ENCODE results near the gene OGFOD1. TPM values are rescaled to one million over a fixed set of nuclear protein-coding genes. Genes with fewer than 3 reads are reported as not detected.

OGFOD1 gene
- total and polyA plus RNA-seq, 5 donors from 2014 or later, result 22.7 to 96.4 (median 82.8) TPM

DNA sequence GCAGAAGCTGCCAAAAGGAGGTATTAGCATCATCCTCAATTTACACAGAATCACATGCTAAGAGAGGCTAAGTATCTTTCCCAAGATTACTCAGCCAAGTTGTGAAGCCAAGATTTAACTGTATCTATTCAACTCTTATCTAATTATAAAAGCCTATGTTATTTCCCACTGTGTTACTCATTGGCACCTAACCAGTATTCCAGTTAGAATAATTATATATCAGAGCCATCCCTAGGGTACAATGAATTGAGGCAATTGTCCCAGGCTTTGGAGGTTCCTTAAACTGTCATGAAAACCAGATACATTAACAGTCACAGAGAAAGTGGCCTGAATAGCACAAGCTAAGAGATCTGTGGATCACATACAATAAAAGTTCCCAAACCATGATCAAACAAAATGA, 15.1 kb upstream of the OGFOD1 start:
- peaks cover 30% of the 10 kb centered on the region for H3K36me3 Mint-ChIP-seq
- H3K4me1 ChIP-seq (ENCODE audit: control insufficient read depth, insufficient read depth, low read length, poor library complexity, severe bottlenecking), result no peaks in the 10 kb centered on the region
- H3K27ac ChIP-seq (ENCODE audit: insufficient read depth, low read length, poor library complexity, severe bottlenecking), result no peak overlapping the region
- H3K27ac Mint-ChIP-seq, result no peak overlapping the region
- no peaks in the 10 kb centered on the region for H3K9me3 ChIP-seq (ENCODE audit: control insufficient read depth in 2 of 2, low read length in 2 of 2)
- peaks cover 3 to 10% (median 6%) of the 10 kb centered on the region in 4 donors for H3K4me1 Mint-ChIP-seq
- no peaks in the 10 kb centered on the region for H3K27me3 ChIP-seq (ENCODE audit: control insufficient read depth, insufficient read depth, low read length)
- no peaks in the 10 kb centered on the region for H3K27me3 Mint-ChIP-seq
- H3K36me3 ChIP-seq (ENCODE audit: control insufficient read depth, insufficient read depth, low read length), result peaks cover 70% of the 10 kb centered on the region
- ATAC-seq (ENCODE audit: low read depth in 2 of 2) (no peak), DNase-seq (no peak)
- no peak overlapping the region for H3K4me3 ChIP-seq (ENCODE audit: low read depth, low read length)
- no peak overlapping the region for H3K4me3 Mint-ChIP-seq
- no peaks in the 10 kb centered on the region for H3K9me3 Mint-ChIP-seq

DNA sequence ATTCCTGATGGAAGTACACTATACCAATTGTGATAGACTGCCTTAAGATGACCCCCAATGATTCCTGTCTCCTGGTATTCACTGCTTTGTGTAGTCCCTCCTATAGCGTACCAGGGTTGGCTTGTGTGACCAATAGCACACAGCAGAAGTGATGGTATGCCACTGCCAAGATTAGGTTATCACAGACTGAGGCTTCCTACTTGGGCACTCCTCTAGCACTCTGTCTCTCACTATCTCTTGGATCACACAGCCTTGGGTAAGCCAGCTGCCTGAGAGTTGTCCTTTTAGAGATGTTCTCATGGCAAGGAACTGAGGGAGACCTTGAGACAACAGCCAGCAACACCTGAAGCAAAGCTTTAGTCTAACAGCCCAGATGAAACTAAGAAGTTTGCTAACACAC, 13.3 kb upstream of the OGFOD1 start:
- ATAC-seq (ENCODE audit: low read depth in 2 of 2) (no peak), DNase-seq (no peak)
- Mint-ChIP-seq H3K9me3 (no peaks in the 10 kb centered on the region), H3K36me3 (peaks cover 40% of the 10 kb centered on the region), H3K4me1 (peaks cover 6 to 21% (median 11%) of the 10 kb centered on the region in 4 donors), H3K4me3 (no peak overlapping the region), H3K27me3 (no peaks in the 10 kb centered on the region), H3K27ac (no peak overlapping the region)
- Histone ChIP-seq H3K27ac (ENCODE audit: insufficient read depth, low read length, poor library complexity, severe bottlenecking) (no peak overlapping the region), H3K27me3 (ENCODE audit: control insufficient read depth, insufficient read depth, low read length) (no peaks in the 10 kb centered on the region), H3K4me3 (ENCODE audit: low read depth, low read length) (no peak overlapping the region), H3K9me3 (ENCODE audit: control insufficient read depth in 2 of 2, low read length in 2 of 2) (no peaks in the 10 kb centered on the region), H3K4me1 (ENCODE audit: control insufficient read depth, insufficient read depth, low read length, poor library complexity, severe bottlenecking) (no peaks in the 10 kb centered on the region), H3K36me3 (ENCODE audit: control insufficient read depth, insufficient read depth, low read length) (peaks cover 63% of the 10 kb centered on the region)

DNA sequence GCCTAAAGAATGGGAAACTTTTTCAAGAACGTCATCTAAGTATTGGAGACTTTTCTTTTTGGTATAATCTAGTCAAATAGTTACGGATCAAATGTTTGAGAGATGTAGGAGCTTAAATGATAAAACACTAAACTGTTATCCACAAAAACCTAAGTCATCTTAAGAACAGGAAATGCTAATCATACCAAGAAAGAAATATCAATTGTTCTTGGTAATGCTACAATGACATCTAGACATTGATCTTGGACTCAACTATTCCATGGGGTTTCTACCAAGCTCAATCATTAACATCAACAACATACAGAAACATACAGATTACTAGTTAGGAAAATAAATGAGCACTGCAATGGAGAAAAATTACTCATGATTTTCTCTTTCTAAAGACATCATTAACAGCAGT, 4.1 kb upstream of the OGFOD1 start:
- no peaks in the 10 kb centered on the region for H3K9me3 ChIP-seq (ENCODE audit: control insufficient read depth in 2 of 2, low read length in 2 of 2)
- no peaks in the 10 kb centered on the region for H3K27me3 Mint-ChIP-seq
- H3K4me1 ChIP-seq (ENCODE audit: control insufficient read depth, insufficient read depth, low read length, poor library complexity, severe bottlenecking), result peaks cover 31% of the 10 kb centered on the region
- ATAC-seq (ENCODE audit: low read depth in 2 of 2) (no peak), DNase-seq (no peak)
- peak overlapping the region in 2 of 3 donors; percentile 37 to 58 for H3K27ac Mint-ChIP-seq
- H3K9me3 Mint-ChIP-seq, result peaks cover 0 to 2% (median 0%) of the 10 kb centered on the region in 7 donors
- peaks cover 25 to 62% (median 37%) of the 10 kb centered on the region in 4 donors for H3K4me1 Mint-ChIP-seq
- H3K4me3 ChIP-seq (ENCODE audit: low read depth, low read length), result peak overlapping the region; percentile 4
- no peaks in the 10 kb centered on the region for H3K27me3 ChIP-seq (ENCODE audit: control insufficient read depth, insufficient read depth, low read length)
- no peak overlapping the region for H3K27ac ChIP-seq (ENCODE audit: insufficient read depth, low read length, poor library complexity, severe bottlenecking)
- H3K36me3 ChIP-seq (ENCODE audit: control insufficient read depth, insufficient read depth, low read length), result peaks cover 29% of the 10 kb centered on the region
- peak overlapping the region in 1 of 4 donors; percentile 32 for H3K4me3 Mint-ChIP-seq
- peaks cover 16% of the 10 kb centered on the region for H3K36me3 Mint-ChIP-seq

DNA sequence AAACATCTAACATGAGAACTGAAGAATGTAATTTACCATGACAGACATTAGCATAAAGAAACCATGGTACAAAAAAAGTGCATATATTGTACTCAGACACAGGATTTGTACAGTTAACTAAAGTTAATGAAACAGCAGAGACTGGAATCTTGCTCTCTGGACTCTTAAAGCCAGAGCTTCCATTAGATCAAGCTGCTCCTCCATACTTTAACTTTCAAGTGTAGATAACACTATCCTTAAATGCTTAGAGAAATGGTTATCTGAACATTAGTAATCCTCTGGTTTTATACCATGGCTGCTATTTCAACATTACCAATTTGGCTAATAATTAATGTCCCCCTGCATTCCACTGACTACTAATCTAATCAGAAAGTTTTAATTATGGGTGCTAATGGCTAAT, 3.3 kb upstream of the OGFOD1 start:
- H3K27me3 Mint-ChIP-seq, result no peaks in the 10 kb centered on the region
- Histone ChIP-seq H3K9me3 (ENCODE audit: control insufficient read depth in 2 of 2, low read length in 2 of 2) (no peaks in the 10 kb centered on the region), H3K4me3 (ENCODE audit: low read depth, low read length) (peak overlapping the region; percentile 42), H3K36me3 (ENCODE audit: control insufficient read depth, insufficient read depth, low read length) (peaks cover 29% of the 10 kb centered on the region), H3K27ac (ENCODE audit: insufficient read depth, low read length, poor library complexity, severe bottlenecking) (no peak overlapping the region), H3K27me3 (ENCODE audit: control insufficient read depth, insufficient read depth, low read length) (no peaks in the 10 kb centered on the region), H3K4me1 (ENCODE audit: control insufficient read depth, insufficient read depth, low read length, poor library complexity, severe bottlenecking) (peaks cover 38% of the 10 kb centered on the region)
- H3K9me3 Mint-ChIP-seq, result peaks cover 0 to 2% (median 0%) of the 10 kb centered on the region in 7 donors
- ATAC-seq (ENCODE audit: low read depth in 2 of 2) (no peak), DNase-seq (no peak)
- H3K4me3 Mint-ChIP-seq, result peak overlapping the region; percentile 1 to 61 (median 55)
- H3K36me3 Mint-ChIP-seq, result peaks cover 10% of the 10 kb centered on the region
- peak overlapping the region; percentile 28 to 58 (median 52) for H3K27ac Mint-ChIP-seq
- peaks cover 25 to 63% (median 42%) of the 10 kb centered on the region in 4 donors for H3K4me1 Mint-ChIP-seq

DNA sequence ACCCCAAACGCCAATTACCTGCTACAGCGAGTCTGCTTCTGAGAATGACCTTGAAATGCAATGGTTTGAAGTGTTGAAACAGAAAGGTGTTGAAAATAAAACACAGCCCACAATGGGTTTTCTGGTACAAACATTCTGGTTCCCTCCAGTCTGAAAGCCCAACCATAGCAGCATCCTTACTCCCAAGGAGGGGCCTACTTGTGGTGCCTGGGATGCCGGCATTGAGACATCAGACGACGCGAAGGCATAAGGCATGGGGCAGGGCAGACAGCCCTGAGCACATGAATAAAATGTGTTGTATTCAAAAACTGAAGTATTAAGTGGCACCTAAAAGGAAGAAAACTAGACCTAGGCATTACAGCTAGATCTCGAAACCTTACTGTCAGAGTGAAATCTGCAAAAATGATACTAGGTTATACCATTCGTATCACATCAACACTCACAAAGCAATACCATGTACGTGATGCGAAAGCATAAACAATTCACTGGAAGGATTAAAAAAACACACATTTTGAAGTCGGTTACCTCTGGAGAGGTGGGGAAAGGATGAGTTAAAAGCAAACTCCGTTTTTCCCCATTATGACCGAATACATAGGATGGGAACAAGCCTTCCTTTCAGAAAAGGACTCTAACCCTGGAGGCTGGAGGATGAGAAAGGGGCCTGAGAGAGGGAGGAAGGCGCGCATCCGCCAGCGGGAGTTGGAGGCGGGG, 924 bp upstream of the OGFOD1 start:
- H3K27me3 ChIP-seq (ENCODE audit: control insufficient read depth, insufficient read depth, low read length), result no peaks in the 10 kb centered on the region
- Mint-ChIP-seq H3K27me3 (no peaks in the 10 kb centered on the region), H3K9me3 (peaks cover 0 to 2% (median 0%) of the 10 kb centered on the region in 7 donors), H3K4me1 (peaks cover 25 to 70% (median 50%) of the 10 kb centered on the region in 4 donors), H3K36me3 (peaks cover 12% of the 10 kb centered on the region), H3K4me3 (peak overlapping the region; percentile 92 to 100 (median 96)), H3K27ac (peak overlapping the region; percentile 94 to 98 (median 96))
- H3K4me3 ChIP-seq (ENCODE audit: low read depth, low read length), result peak overlapping the region; percentile 98
- H3K27ac ChIP-seq (ENCODE audit: insufficient read depth, low read length, poor library complexity, severe bottlenecking), result peak overlapping the region; percentile 84
- H3K36me3 ChIP-seq (ENCODE audit: control insufficient read depth, insufficient read depth, low read length), result peaks cover 31% of the 10 kb centered on the region
- peak in 1 of 3 donors; percentile 25 for DNase-seq
- peaks cover 44% of the 10 kb centered on the region for H3K4me1 ChIP-seq (ENCODE audit: control insufficient read depth, insufficient read depth, low read length, poor library complexity, severe bottlenecking)
- no peaks in the 10 kb centered on the region for H3K9me3 ChIP-seq (ENCODE audit: control insufficient read depth in 2 of 2, low read length in 2 of 2)
- peak in 1 of 2 donors; percentile 12 for ATAC-seq (ENCODE audit: low read depth in 2 of 2)

DNA sequence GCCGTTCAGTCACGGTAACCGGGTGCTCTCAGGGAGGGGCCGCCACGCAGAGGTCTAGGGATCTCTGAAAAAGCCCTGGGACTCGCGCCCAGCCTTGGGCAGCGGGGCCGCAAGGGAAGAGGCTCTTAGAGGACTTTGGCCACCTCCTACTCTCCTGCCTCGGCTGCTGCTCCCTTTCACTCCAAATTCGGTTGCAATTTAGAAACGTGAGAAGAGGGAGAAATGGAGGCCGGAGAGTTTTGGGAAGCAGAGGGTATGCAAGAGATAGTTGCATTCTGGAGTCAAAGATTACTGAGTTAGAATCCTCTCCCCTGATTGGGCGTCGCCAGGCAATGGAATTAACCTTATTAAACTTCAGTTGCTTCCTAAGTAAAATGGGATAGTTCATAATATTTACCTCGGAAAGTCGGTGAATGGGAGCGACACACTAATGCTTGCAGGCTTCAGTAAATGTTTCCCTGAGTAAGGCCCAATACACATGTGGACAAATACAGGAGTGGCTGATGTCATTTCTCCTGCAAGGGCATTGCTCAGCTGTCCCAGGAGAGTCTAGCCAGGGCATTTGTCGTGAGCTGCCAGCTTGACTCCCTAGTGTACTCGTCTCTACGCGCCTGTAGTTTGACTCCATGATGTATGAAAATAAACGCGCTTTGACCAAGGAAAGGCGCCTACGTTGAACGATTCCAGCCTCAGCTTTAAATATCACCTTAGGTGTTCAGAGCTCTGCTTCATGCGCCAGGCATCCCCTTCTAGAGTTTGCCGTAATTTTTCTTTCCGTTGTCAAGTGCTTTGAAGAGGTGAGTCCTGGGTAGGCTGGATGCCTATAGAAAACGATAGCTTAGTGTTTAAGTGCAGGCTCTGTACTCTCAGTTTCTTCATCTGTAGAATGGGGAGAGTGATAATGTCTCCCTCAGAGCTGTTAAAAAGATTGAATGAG, 667 bp downstream of the OGFOD1 start:
- Mint-ChIP-seq H3K9me3 (peaks cover 0 to 2% (median 0%) of the 10 kb centered on the region in 7 donors), H3K27ac (peak overlapping the region; percentile 94 to 98 (median 96)), H3K4me1 (peaks cover 41 to 72% (median 58%) of the 10 kb centered on the region in 4 donors), H3K4me3 (peak overlapping the region; percentile 92 to 100 (median 96)), H3K27me3 (no peaks in the 10 kb centered on the region), H3K36me3 (peaks cover 22% of the 10 kb centered on the region)
- no peaks in the 10 kb centered on the region for H3K9me3 ChIP-seq (ENCODE audit: control insufficient read depth in 2 of 2, low read length in 2 of 2)
- peak; percentile 19 to 26 for ATAC-seq (ENCODE audit: low read depth in 2 of 2)
- H3K4me3 ChIP-seq (ENCODE audit: low read depth, low read length), result peak overlapping the region; percentile 98
- peak in 2 of 3 donors; percentile 2 to 19 for DNase-seq
- H3K4me1 ChIP-seq (ENCODE audit: control insufficient read depth, insufficient read depth, low read length, poor library complexity, severe bottlenecking), result peaks cover 44% of the 10 kb centered on the region
- H3K36me3 ChIP-seq (ENCODE audit: control insufficient read depth, insufficient read depth, low read length), result peaks cover 38% of the 10 kb centered on the region
- H3K27ac ChIP-seq (ENCODE audit: insufficient read depth, low read length, poor library complexity, severe bottlenecking), result peak overlapping the region; percentile 84
- no peaks in the 10 kb centered on the region for H3K27me3 ChIP-seq (ENCODE audit: control insufficient read depth, insufficient read depth, low read length)

GRCh38 chr16:56457927-56458470, 6.6 kb downstream of the OGFOD1 start:
- H3K36me3 ChIP-seq (ENCODE audit: control insufficient read depth, insufficient read depth, low read length), result peaks cover 81% of the 10 kb centered on the region
- ATAC-seq (ENCODE audit: low read depth in 2 of 2) (no peak), DNase-seq (no peak)
- H3K4me1 Mint-ChIP-seq, result peaks cover 16 to 37% (median 29%) of the 10 kb centered on the region in 4 donors
- H3K27me3 ChIP-seq (ENCODE audit: control insufficient read depth, insufficient read depth, low read length), result no peaks in the 10 kb centered on the region
- peak overlapping the region in 1 of 4 donors; percentile 7 for H3K4me3 Mint-ChIP-seq
- H3K27ac Mint-ChIP-seq, result no peak overlapping the region
- no peak overlapping the region for H3K27ac ChIP-seq (ENCODE audit: insufficient read depth, low read length, poor library complexity, severe bottlenecking)
- peaks cover 7% of the 10 kb centered on the region for H3K4me1 ChIP-seq (ENCODE audit: control insufficient read depth, insufficient read depth, low read length, poor library complexity, severe bottlenecking)
- H3K36me3 Mint-ChIP-seq, result peaks cover 58% of the 10 kb centered on the region
- no peak overlapping the region for H3K4me3 ChIP-seq (ENCODE audit: low read depth, low read length)
- no peaks in the 10 kb centered on the region for H3K9me3 ChIP-seq (ENCODE audit: control insufficient read depth in 2 of 2, low read length in 2 of 2)
- H3K9me3 Mint-ChIP-seq, result no peaks in the 10 kb centered on the region
- H3K27me3 Mint-ChIP-seq, result no peaks in the 10 kb centered on the region

All from CD4-positive, CD25-positive, alpha-beta regulatory T cell (primary cell).